HepG2 (cell line): ENCODE measurements around the gene ARHGAP22. TPM values are rescaled to one million over a fixed set of nuclear protein-coding genes. Genes with fewer than 3 reads are reported as not detected.

Experiments used
- ATAC-seq: fragments of 200-7000 bp; cut with Tn5 transposase; 3 replicates; pipeline ENCODE4 v1.9.1; 2020; ENCODE audit warnings: mild to moderate bottlenecking, moderate library complexity
- BruUV-seq: library from RNA; stranded (reverse); fragments of 400-500 nt; replicated peaks from 2 replicates; lab custom pipeline; 2021; lab: Mats Ljungman, UMichigan
- CTCF ChIA-PET: fragments of 300-600 bp; formaldehyde crosslinking; extraction: SDS; loops from one replicate; lab custom pipeline; 2021; ENCODE audit warnings: low total read pairs, inconsistent platforms, low intra/inter-chr PET ratio; lab: Yijun Ruan, JAX
- POLR2A ChIA-PET: fragments of 350-600 bp; sonication (Branson Sonifier 250); formaldehyde crosslinking; loops from one replicate; lab custom pipeline; 2020; ENCODE audit warnings: antibody characterized with exemption, inconsistent platforms; lab: Yijun Ruan, JAX
- DNase-seq: peaks from one replicate; pipeline ENCODE4 v3.0.0-alpha.2; 2015; ENCODE audit warnings: low spot score
- FAIRE-seq: peaks from 3 replicates; lab custom pipeline; 2011; peaks lifted over from hg19 to GRCh38; lab: Jason Lieb, UNC
- H2AFZ ChIP-seq: one replicate; pipeline ENCODE4 v1.6.1; 2011; ENCODE audit warnings: low read length, inconsistent platforms
- H3K27ac ChIP-seq: fragments of 300-600 bp; 3 replicates; pipeline ENCODE4 v1.8.0; 2011; ENCODE audit warnings: mixed run types, mild to moderate bottlenecking, mixed read lengths, low read length, inconsistent platforms; ENCODE audit not compliant: insufficient read depth; ENCODE audit errors: extremely low read length
- H3K27me3 ChIP-seq, 2 experiments: fragments of 200-600 bp in 1 of 2; 2 replicates in 1 of 2; 3 replicates in 1 of 2; pipeline versions ENCODE4 v1.6.0 to v1.8.0; 2011; ENCODE audit warnings: low read length in 2 of 2, mild to moderate bottlenecking in 2 of 2, moderate library complexity in 2 of 2, inconsistent platforms in 1 of 2; ENCODE audit not compliant: insufficient read depth in 2 of 2, control insufficient read depth in 1 of 2
- H3K36me3 ChIP-seq, 2 experiments: fragments of 200-600 bp in 1 of 2; replicated peaks in 1 of 2; 2 replicates in 1 of 2; 3 replicates in 1 of 2; pipeline versions ENCODE4 v1.5.1 to v1.8.0; 2011; ENCODE audit warnings: low read length in 2 of 2, inconsistent platforms in 1 of 2; ENCODE audit not compliant: insufficient read depth in 2 of 2, control insufficient read depth in 1 of 2
- H3K4me1 ChIP-seq: 2 replicates; pipeline ENCODE4 v1.5.1; 2012; ENCODE audit warnings: low read length, inconsistent platforms; ENCODE audit not compliant: insufficient read depth
- H3K4me2 ChIP-seq: 2 replicates; pipeline ENCODE4 v1.6.0; 2011; ENCODE audit warnings: low read depth, low read length, inconsistent platforms
- H3K4me3 ChIP-seq, 3 experiments: fragments of 200-600 bp in 1 of 3; sonication (generic), shearing (Covaris generic) in 1 of 3; replicated peaks in 1 of 3; 2 replicates each; pipeline ENCODE4 v1.5.1; 2011 to 2016; ENCODE audit warnings: low read length in 3 of 3, inconsistent platforms in 2 of 3, low read depth in 2 of 3, mild to moderate bottlenecking in 2 of 3, control low read depth in 1 of 3, mixed read lengths in 1 of 3; ENCODE audit not compliant: insufficient read depth in 1 of 3
- H3K79me2 ChIP-seq: one replicate; pipeline ENCODE4 v1.6.1; 2011; ENCODE audit warnings: low read length, inconsistent platforms; ENCODE audit not compliant: insufficient read depth
- H3K9ac ChIP-seq: 2 replicates; pipeline ENCODE4 v1.6.0; 2011; ENCODE audit warnings: mild to moderate bottlenecking, low read depth, low read length, inconsistent platforms; ENCODE audit not compliant: insufficient read depth
- H3K9me3 ChIP-seq: 2 replicates; pipeline ENCODE4 v1.5.1; 2012; ENCODE audit warnings: mild to moderate bottlenecking, low read length
- H4K20me1 ChIP-seq: 2 replicates; pipeline ENCODE4 v1.6.0; 2011; ENCODE audit warnings: inconsistent platforms, mild to moderate bottlenecking, low read length, moderate library complexity; ENCODE audit not compliant: insufficient read depth
- BORCS8-MEF2B ChIP-seq: sonication (generic); formaldehyde crosslinking; IDR thresholded peaks from 2 replicates; pipeline ENCODE4 v1.8.0; 2022; ENCODE audit warnings: mild to moderate bottlenecking, missing genetic modification reagents
- ESRRA ChIP-seq: sonication (generic); formaldehyde crosslinking; IDR thresholded peaks from 2 replicates; pipeline ENCODE4 v1.5.1; 2020; ENCODE audit warnings: mild to moderate bottlenecking, low read depth, missing genetic modification reagents
- FIP1L1 ChIP-seq: fragments of 200-400 bp; formaldehyde crosslinking; IDR thresholded peaks from 2 replicates; pipeline ENCODE4 v1.6.1; 2018; ENCODE audit warnings: low read depth, mild to moderate bottlenecking, low read length, moderate library complexity, borderline replicate concordance; ENCODE audit not compliant: insufficient read depth
- GFI1 ChIP-seq: sonication (generic); formaldehyde crosslinking; IDR thresholded peaks from 2 replicates; pipeline ENCODE4 v1.5.0; 2020; ENCODE audit warnings: missing genetic modification reagents, mild to moderate bottlenecking, borderline replicate concordance
- LCORL ChIP-seq, 2 experiments: fragments of 450-650 bp in 1 of 2; sonication (generic) in 1 of 2; formaldehyde crosslinking in 1 of 2; IDR thresholded peaks; 2 replicates each; pipeline versions ENCODE4 v1.5.0 to v1.6.1; 2017 to 2020; ENCODE audit warnings: antibody characterized with exemption in 1 of 2, missing genetic modification reagents in 1 of 2
- MNT ChIP-seq: fragments of 450-650 bp; IDR thresholded peaks from 2 replicates; pipeline ENCODE4 v1.6.1; 2016
- RERE ChIP-seq: IDR thresholded peaks from 2 replicates; pipeline ENCODE4 v1.6.1; 2016; ENCODE audit warnings: low read depth, missing genetic modification reagents, missing compliant biosample characterization
- ZNF672 ChIP-seq: sonication (generic); formaldehyde crosslinking; IDR thresholded peaks from 2 replicates; pipeline ENCODE4 v1.8.1; 2022; ENCODE audit warnings: missing genetic modification reagents
- WGBS: methylation state at CpG from one replicate; pipeline ENCODE4 v1.1.6; 2017; ENCODE audit warnings: low lambda C conversion rate; 5-methylcytosine and 5-hydroxymethylcytosine counted together
- in situ Hi-C: cut with HindIII; loops from 2 replicates; pipeline ENCODE4 v1.10.0; 2017; ENCODE audit warnings: low pct_unique_long_range_greater_than_20kb; ENCODE audit not compliant: extremely low pct_ligation_motif_present
- intact Hi-C: fragments of 100-400 bp; cut with micrococcal nuclease; formaldehyde crosslinking; loops from one replicate; pipeline ENCODE4 v1.10.0; 2022; ENCODE audit not compliant: unreplicated experiment
- polyA plus RNA-seq, 8 experiments: library from polyadenylated mRNA; depleted of rRNA in 3 of 8; stranded (reverse) in 7 of 8; unstranded in 1 of 8; fragments of >200 nt; fragmentation: Illumina TruSeq in 4 of 8; extraction: Trizol in 4 of 8; gene quantifications; 2 replicates each; pipeline versions ENCODE4 v1.2.1 to v1.2.3, GENCODE V29; 2011 to 2016; ENCODE audit warnings: low read depth in 4 of 8, missing spikeins in 1 of 8, mixed read lengths in 1 of 8; ENCODE audit not compliant: insufficient read depth in 1 of 8
- total RNA-seq, 5 experiments: library from RNA; depleted of rRNA; stranded (reverse); fragments of >200 nt; fragmentation: Illumina TruSeq; extraction: Trizol; gene quantifications; 2 replicates each; pipeline ENCODE4 v1.2.3, GENCODE V29; 2016; ENCODE audit warnings: low read depth in 1 of 5

The ARHGAP22 gene
- total and polyA plus RNA-seq, 2 of the 13 experiments (the other 11 are each of a cell fraction or from before 2014, with no cell fraction given): 0.08 to 0.38 TPM

GRCh38 chr10:48623607-48624132 lies 18.8 kb upstream of the ARHGAP22 start:
- Histone ChIP-seq H2AFZ (no peak overlapping the region), H3K4me3 (no peak overlapping the region), H3K79me2 (no peaks in the 10 kb centered on the region), H4K20me1 (no peaks in the 10 kb centered on the region), H3K4me2 (no peak overlapping the region), H3K4me1 (no peaks in the 10 kb centered on the region), H3K27me3 (0 out of 5 replicates have a peak, but pooled peaks cover 0 to 3% of the 10 kb centered on the region in 2 experiments), H3K9ac (no peak overlapping the region), H3K9me3 (no peaks in the 10 kb centered on the region), H3K36me3 (no peaks in the 10 kb centered on the region), H3K27ac (no peak overlapping the region)
- intact Hi-C loops (no loop called here), in situ Hi-C loops (no loop called here)
- no peak for TF ChIP-seq RERE (CRISPR knock-in tag)
- no peak for TF ChIP-seq LCORL (IDR thresholded peaks at IDR 0.05)
- TF ChIP-seq LCORL (CRISPR knock-in tag; IDR thresholded peaks at IDR 0.05): no peak
- TF ChIP-seq MNT: no peak
- TF ChIP-seq FIP1L1: no peak
- no peak for TF ChIP-seq ZNF672 (CRISPR knock-in tag)
- TF ChIP-seq ESRRA (CRISPR knock-in tag): no peak
- TF ChIP-seq BORCS8-MEF2B: no peak
- TF ChIP-seq GFI1 (CRISPR knock-in tag): no peak
- ChIA-PET POLR2A (no interaction called here), CTCF (no interaction called here)
- ATAC-seq: no peak
- BruUV-seq: no TSS peak
- 39% methylated on average over 5 of the region's 5 CpGs for WGBS
- DNase-seq: no peak
- FAIRE-seq: no peak
